ENCODE data around the gene TENM3. TPM values are rescaled to one million over a fixed set of nuclear protein-coding genes. Genes with fewer than 3 reads are reported as not detected.
A peak's percentile ranks its signal among the peaks of the same experiment; 100 is the strongest.

TENM3 gene
- total and polyA plus RNA-seq, 2 of the 8 experiments (the other 6 are each of a cell fraction or from before 2014, with no cell fraction given): 36.9 to 69.3 TPM

- TF ChIP-seq TAF1 (IDR thresholded peaks at IDR 0.05; ENCODE audit: low read depth, low read length): no peak
- TF ChIP-seq GTF2F1 (IDR thresholded peaks at IDR 0.05; ENCODE audit: borderline replicate concordance, low read depth, low read length): no peak
- no peak for TF ChIP-seq KDM1A (IDR thresholded peaks at IDR 0.05; ENCODE audit: borderline replicate concordance, low read length)
- no peak for TF ChIP-seq KDM5A (IDR thresholded peaks at IDR 0.05; ENCODE audit: low read length)
- 0 out of 4 replicates have a peak, but pooled peaks of 1 of the 2 experiments have one; percentile 12 for TF ChIP-seq RAD21 (IDR thresholded peaks at IDR 0.05 in 1 of 2, conservative IDR thresholded peaks at IDR 0.05 in 1 of 2; ENCODE audit: low read depth in 2 of 2, low read length in 2 of 2)
- no peak for TF ChIP-seq RBBP5 (IDR thresholded peaks at IDR 0.05; ENCODE audit: borderline replicate concordance, low read depth, low read length)
- TF ChIP-seq ASH2L (IDR thresholded peaks at IDR 0.05; ENCODE audit: low read length): no peak
- no peak for TF ChIP-seq BRCA1 (IDR thresholded peaks at IDR 0.05; ENCODE audit: low read depth, low read length)
- H3K36me3 ChIP-seq (ENCODE audit: control insufficient read depth in 2 of 4, insufficient read depth in 4 of 4, low read length in 3 of 4): peaks cover under 1 to 10% (median 6%) of the 10 kb centered on the region in 4 experiments; a peak in 5 of 8 replicates
- CTCF ChIA-PET (ENCODE audit: partially characterized antibody): no interaction called here
- H3K27me3 ChIP-seq (replicated peaks in 1 of 4; ENCODE audit: control insufficient read depth in 3 of 4, extremely low read depth in 1 of 4, insufficient read depth in 3 of 4, low read length in 3 of 4): no peaks in the 10 kb centered on the region
- no peak overlapping the region for H3K56ac ChIP-seq (replicated peaks; ENCODE audit: insufficient read length, low read depth, low read length)
- H2AK5ac ChIP-seq (ENCODE audit: low read depth, low read length): no peak overlapping the region
- H2BK12ac ChIP-seq (ENCODE audit: low read depth, low read length): no peak overlapping the region
- no peak overlapping the region for H4K8ac ChIP-seq (ENCODE audit: extremely low read depth, insufficient read depth, low read length)
- H4K5ac ChIP-seq (ENCODE audit: insufficient read length, low read depth, low read length): no peak overlapping the region
- H2BK15ac ChIP-seq (ENCODE audit: low read length): no peak overlapping the region
- DNase-seq (ENCODE audit: low read depth in 1 of 2, low spot score in 2 of 2) (no peak), FAIRE-seq (no peak)
- no peaks in the 10 kb centered on the region for H3K79me2 ChIP-seq (ENCODE audit: control insufficient read depth in 1 of 2, insufficient read depth in 2 of 2, low read length in 2 of 2)
- no peak overlapping the region for H3K4me3 ChIP-seq (ENCODE audit: extremely low read depth in 1 of 4, insufficient read depth in 2 of 4, low read depth in 3 of 4, low read length in 4 of 4)
- H2BK20ac ChIP-seq (ENCODE audit: low read length): no peak overlapping the region
- H4K20me1 ChIP-seq (replicated peaks in 1 of 2; ENCODE audit: control insufficient read depth in 1 of 2, insufficient read depth in 2 of 2, low read length in 2 of 2): no peaks in the 10 kb centered on the region
- no peak overlapping the region for H3K23ac ChIP-seq (ENCODE audit: insufficient read length)
- no peaks in the 10 kb centered on the region; a peak in 3 of 7 replicates for H3K4me1 ChIP-seq (replicated peaks in 1 of 4; ENCODE audit: control insufficient read depth in 3 of 4, insufficient read depth in 4 of 4, low read length in 3 of 4)
- no peak overlapping the region for H3K4ac ChIP-seq (replicated peaks; ENCODE audit: insufficient read length, low read depth, low read length)
- POLR2A ChIA-PET (ENCODE audit: partially characterized antibody): no interaction called here
- H3K4me2 ChIP-seq (ENCODE audit: insufficient read depth in 1 of 2, low read depth in 2 of 2, low read length in 2 of 2): no peak overlapping the region
- H3K9ac ChIP-seq (replicated peaks in 1 of 4; ENCODE audit: extremely low read depth in 1 of 4, low read depth in 3 of 4, low read length in 3 of 4): no peak overlapping the region
- no peak overlapping the region for H4K91ac ChIP-seq (replicated peaks; ENCODE audit: insufficient read length, low read length)
- no peak overlapping the region for H2AFZ ChIP-seq (ENCODE audit: low read length)
- no peaks in the 10 kb centered on the region for H3K79me1 ChIP-seq (ENCODE audit: low read depth, low read length)
- no peak overlapping the region for H2BK5ac ChIP-seq (ENCODE audit: low read depth, low read length)
- H3K9me3 ChIP-seq (ENCODE audit: insufficient read depth in 2 of 2, low read depth in 1 of 2, low read length in 1 of 2): no peaks in the 10 kb centered on the region
- no peak overlapping the region for H2BK120ac ChIP-seq (replicated peaks; ENCODE audit: low read depth, low read length)
- 93% methylated on average over 10 of the region's 10 CpGs; no CpG with 5 or more reads in 1 of the 2 experiments for WGBS, 2 experiments (ENCODE audit: extremely low coverage in 1 of 2, insufficient coverage in 1 of 2, insufficient read length in 1 of 2, insufficient replicate concordance in 2 of 2, low coverage in 1 of 2, low lambda C conversion rate in 2 of 2, missing lambda C conversion rate in 1 of 2)
- H3K18ac ChIP-seq (ENCODE audit: extremely low read depth, low read length): no peak overlapping the region
- no peak overlapping the region for H3K14ac ChIP-seq (ENCODE audit: insufficient read length)
- no peak overlapping the region for H3K27ac ChIP-seq (ENCODE audit: low read depth, low read length)
- no peaks in the 10 kb centered on the region for H3K23me2 ChIP-seq (ENCODE audit: low read depth, low read length)
Observed at GRCh38 chr4:182778222-182778982, 535.2 kb downstream of the TENM3 start.
